NCI-H146 (cell line): ENCODE data around the gene CCT7.

Experiments used
- DNase-seq: peaks from one replicate; lab custom pipeline; 2025; lab: John Stamatoyannopoulos, UW

The CCT7 gene

GRCh38 chr2:73227086-73227485 lies 7.0 kb upstream of the CCT7 start:
- DNase-seq, result no peak

- no peak for DNase-seq
Observed at GRCh38 chr2:73228631-73229030, 5.5 kb upstream of the CCT7 start.

- peak; percentile 34 for DNase-seq
Observed at GRCh38 chr2:73232403-73233153, 1.5 kb upstream of the CCT7 start.

- DNase-seq, result peak; percentile 99
Observed at GRCh38 chr2:73233154-73233931, 765 bp upstream of the CCT7 start, which contains the start of gene PRADC1. Gene PRADC1 (minus strand): TSS chr2:73233239. CDS start chr2:73233160, 79 bp downstream.

- no peak for DNase-seq
Observed at GRCh38 chr2:73235315-73236028, 1.4 kb downstream of the CCT7 start.

GRCh38 chr2:73237168-73237567 lies 3.1 kb downstream of the CCT7 start:
- DNase-seq, result no peak

GRCh38 chr2:73238149-73238548 lies 4.0 kb downstream of the CCT7 start:
- DNase-seq, result no peak

- no peak for DNase-seq
Observed at GRCh38 chr2:73238976-73239375, 4.9 kb downstream of the CCT7 start.

GRCh38 chr2:73239776-73240175 lies 5.7 kb downstream of the CCT7 start:
- DNase-seq, result no peak

GRCh38 chr2:73243884-73244570 lies 9.9 kb downstream of the CCT7 start:
- DNase-seq, result no peak

GRCh38 chr2:73244580-73244979 lies 10.5 kb downstream of the CCT7 start:
- DNase-seq, result no peak

- DNase-seq, result no peak
Observed at GRCh38 chr2:73246850-73247249, 12.7 kb downstream of the CCT7 start.

- no peak for DNase-seq
Observed at GRCh38 chr2:73249636-73250035, 15.5 kb downstream of the CCT7 start.

GRCh38 chr2:73250872-73251846 lies 17.1 kb downstream of the CCT7 start:
- DNase-seq, result no peak

- no peak for DNase-seq
Observed at GRCh38 chr2:73252238-73253027, 18.3 kb downstream of the CCT7 start.

GRCh38 chr2:73253400-73253799 lies 19.3 kb downstream of the CCT7 start:
- no peak for DNase-seq

- DNase-seq, result no peak
Observed at GRCh38 chr2:73253901-73254300, 19.8 kb downstream of the CCT7 start.

GRCh38 chr2:73254343-73255006 lies 20.4 kb downstream of the CCT7 start:
- DNase-seq, result no peak

GRCh38 chr2:73255007-73255644 lies 21.0 kb downstream of the CCT7 start:
- no peak for DNase-seq
